Measurements from ENCODE around the gene BHLHE40. TPM values are rescaled to one million over a fixed set of nuclear protein-coding genes. Genes with fewer than 3 reads are reported as not detected.

The BHLHE40 gene
- total RNA-seq, 1 experiment from 2014 or later, result 3.5 TPM

GRCh38 chr3:4997946-4998345, 18.7 kb downstream of the BHLHE40 start:
- Histone ChIP-seq H3K9me3 (ENCODE audit: low read depth, low read length, poor library complexity, severe bottlenecking) (no peaks in the 10 kb centered on the region), H3K27me3 (replicated peaks; ENCODE audit: insufficient read depth, low read depth, low read length, poor library complexity) (no peaks in the 10 kb centered on the region), H3K4me1 (ENCODE audit: insufficient read depth, low read length, poor library complexity, severe bottlenecking) (no peaks in the 10 kb centered on the region), H3K36me3 (ENCODE audit: insufficient read depth, low read length, poor library complexity, severe bottlenecking) (no peaks in the 10 kb centered on the region), H3K4me3 (ENCODE audit: low read depth, low read length, poor library complexity, severe bottlenecking) (no peak overlapping the region), H3K27ac (ENCODE audit: low read depth, low read length, poor library complexity, severe bottlenecking) (no peak overlapping the region)
- POLR2A ChIA-PET (ENCODE audit: low non-redundant PET), result no interaction called here
- no peak for DNase-seq (ENCODE audit: low spot score)
- CTCF ChIA-PET, result interaction anchor here (0.6 kb wide), 1 partner anchor 73 kb away, joined by 11 read pairs; no protein-coding TSS in a partner anchor
- intact Hi-C loops (cut with micrococcal nuclease; ENCODE audit: unreplicated experiment), result no loop called here
- BruUV-seq (replicated peaks), result no TSS peak
- no peak for TF ChIP-seq CTCF (conservative IDR thresholded peaks at IDR 0.05; ENCODE audit: low read depth, low read length)
- TF ChIP-seq EZH2 (IDR thresholded peaks at IDR 0.05; ENCODE audit: borderline replicate concordance, low read depth, low read length, poor library complexity, severe bottlenecking), result no peak

GRCh38 chr3:4999531-5000184, 20.4 kb downstream of the BHLHE40 start:
- CTCF ChIA-PET, result no interaction called here

GRCh38 chr3:5001135-5001534, 21.9 kb downstream of the BHLHE40 start:
- no TSS peak for BruUV-seq (replicated peaks)
- intact Hi-C loops (cut with micrococcal nuclease; ENCODE audit: unreplicated experiment), result no loop called here
- H3K27ac ChIP-seq (ENCODE audit: low read depth, low read length, poor library complexity, severe bottlenecking), result no peak overlapping the region
- H3K4me3 ChIP-seq (ENCODE audit: low read depth, low read length, poor library complexity, severe bottlenecking), result no peak overlapping the region
- DNase-seq (ENCODE audit: low spot score), result no peak
- CTCF ChIA-PET, result no interaction called here
- no peaks in the 10 kb centered on the region for H3K27me3 ChIP-seq (replicated peaks; ENCODE audit: insufficient read depth, low read depth, low read length, poor library complexity)
- no peaks in the 10 kb centered on the region for H3K9me3 ChIP-seq (ENCODE audit: low read depth, low read length, poor library complexity, severe bottlenecking)
- TF ChIP-seq CTCF (conservative IDR thresholded peaks at IDR 0.05; ENCODE audit: low read depth, low read length) (no peak), EZH2 (IDR thresholded peaks at IDR 0.05; ENCODE audit: borderline replicate concordance, low read depth, low read length, poor library complexity, severe bottlenecking) (no peak)
- H3K4me1 ChIP-seq (ENCODE audit: insufficient read depth, low read length, poor library complexity, severe bottlenecking), result no peaks in the 10 kb centered on the region
- H3K36me3 ChIP-seq (ENCODE audit: insufficient read depth, low read length, poor library complexity, severe bottlenecking), result no peaks in the 10 kb centered on the region
- POLR2A ChIA-PET (ENCODE audit: low non-redundant PET), result no interaction called here

More at GRCh38 chr3:4999531-5000184, 20.4 kb downstream of the BHLHE40 start:
- Histone ChIP-seq H3K36me3 (ENCODE audit: insufficient read depth, low read length, poor library complexity, severe bottlenecking) (no peaks in the 10 kb centered on the region), H3K9me3 (ENCODE audit: low read depth, low read length, poor library complexity, severe bottlenecking) (no peaks in the 10 kb centered on the region), H3K27ac (ENCODE audit: low read depth, low read length, poor library complexity, severe bottlenecking) (no peak overlapping the region), H3K4me3 (ENCODE audit: low read depth, low read length, poor library complexity, severe bottlenecking) (no peak overlapping the region), H3K27me3 (replicated peaks; ENCODE audit: insufficient read depth, low read depth, low read length, poor library complexity) (no peaks in the 10 kb centered on the region), H3K4me1 (ENCODE audit: insufficient read depth, low read length, poor library complexity, severe bottlenecking) (no peaks in the 10 kb centered on the region)
- POLR2A ChIA-PET (ENCODE audit: low non-redundant PET), result no interaction called here
- intact Hi-C loops (cut with micrococcal nuclease; ENCODE audit: unreplicated experiment), result no loop called here
- no peak for TF ChIP-seq EZH2 (IDR thresholded peaks at IDR 0.05; ENCODE audit: borderline replicate concordance, low read depth, low read length, poor library complexity, severe bottlenecking)
- TF ChIP-seq CTCF (conservative IDR thresholded peaks at IDR 0.05; ENCODE audit: low read depth, low read length), result no peak
- no peak for DNase-seq (ENCODE audit: low spot score)
- BruUV-seq (replicated peaks), result no TSS peak
